IMR-90 (cell line): ENCODE results near the gene PTPRG. TPM values are rescaled to one million over a fixed set of nuclear protein-coding genes. Genes with fewer than 3 reads are reported as not detected.

Source experiments
- ATAC-seq: fragments of 200-7000 bp; cut with Tn5 transposase; 2 replicates; pipeline ENCODE4 v1.9.1; 2020; ENCODE audit warnings: low read depth, mild to moderate bottlenecking, moderate library complexity
- BruUV-seq: library from RNA; stranded (reverse); fragments of 400-500 nt; replicated peaks from 2 replicates; lab custom pipeline; 2021; lab: Mats Ljungman, UMichigan
- CTCF ChIA-PET: fragments of 300-600 bp; formaldehyde crosslinking; extraction: SDS; loops from one replicate; lab custom pipeline; 2021; ENCODE audit warnings: antibody characterized with exemption; lab: Yijun Ruan, JAX
- POLR2A ChIA-PET: fragments of 300-600 bp; sonication (Branson Sonifier 250); formaldehyde crosslinking; loops from one replicate; lab custom pipeline; 2022; ENCODE audit warnings: antibody characterized with exemption; ENCODE audit not compliant: unreplicated experiment; lab: Charles Lee
- DNase-seq: peaks from one replicate; pipeline ENCODE4 v3.0.0; 2013
- H2AFZ ChIP-seq: replicated peaks from 2 replicates; pipeline ENCODE3; 2013; ENCODE audit warnings: low read length, mild to moderate bottlenecking; ENCODE audit not compliant: poor library complexity
- H2AK5ac ChIP-seq: 2 replicates; pipeline ENCODE4 v1.6.1; 2013; ENCODE audit warnings: low read depth, low read length, inconsistent platforms
- H2AK9ac ChIP-seq: replicated peaks from 2 replicates; pipeline ENCODE3; 2013; ENCODE audit warnings: mild to moderate bottlenecking, low read depth, low read length, moderate library complexity; ENCODE audit not compliant: poor library complexity
- H2BK120ac ChIP-seq: 2 replicates; pipeline ENCODE4 v1.6.1; 2013; ENCODE audit warnings: low read depth, low read length, inconsistent platforms
- H2BK15ac ChIP-seq: 3 replicates; pipeline ENCODE4 v1.6.1; 2013; ENCODE audit warnings: low read depth, low read length, inconsistent platforms
- H2BK20ac ChIP-seq: 2 replicates; pipeline ENCODE4 v1.6.1; 2013; ENCODE audit warnings: low read depth, mild to moderate bottlenecking, inconsistent platforms, low read length, moderate library complexity
- H2BK5ac ChIP-seq: 2 replicates; pipeline ENCODE4 v1.6.1; 2013; ENCODE audit warnings: mild to moderate bottlenecking, low read depth, low read length, inconsistent platforms; ENCODE audit not compliant: poor library complexity, severe bottlenecking
- H3K14ac ChIP-seq: replicated peaks from 2 replicates; pipeline ENCODE4 v1.6.1; 2013; ENCODE audit warnings: low read depth, low read length, inconsistent platforms
- H3K18ac ChIP-seq: 2 replicates; pipeline ENCODE4 v1.6.1; 2013; ENCODE audit warnings: low read depth, low read length, control low read depth
- H3K23ac ChIP-seq: 2 replicates; pipeline ENCODE4 v1.6.1; 2013; ENCODE audit warnings: low read depth, low read length, inconsistent platforms
- H3K27ac ChIP-seq: 2 replicates; pipeline ENCODE4 v1.5.1; 2013; ENCODE audit warnings: mild to moderate bottlenecking, control low read depth, low read length; ENCODE audit not compliant: insufficient read depth
- H3K27me3 ChIP-seq: 2 replicates; pipeline ENCODE4 v1.6.1; 2013; ENCODE audit warnings: low read length; ENCODE audit not compliant: control insufficient read depth, insufficient read depth
- H3K36me3 ChIP-seq: 2 replicates; pipeline ENCODE4 v1.6.1; 2013; ENCODE audit warnings: low read length, mixed read lengths; ENCODE audit not compliant: control insufficient read depth, insufficient read depth
- H3K4ac ChIP-seq: 2 replicates; pipeline ENCODE4 v1.6.1; 2013; ENCODE audit warnings: low read depth, low read length, inconsistent platforms
- H3K4me1 ChIP-seq: 2 replicates; pipeline ENCODE4 v1.6.1; 2013; ENCODE audit warnings: low read length, mixed read lengths; ENCODE audit not compliant: control insufficient read depth, insufficient read depth
- H3K4me2 ChIP-seq: 2 replicates; pipeline ENCODE4 v1.6.1; 2013; ENCODE audit warnings: low read depth, mild to moderate bottlenecking, control low read depth, low read length, moderate library complexity
- H3K4me3 ChIP-seq: 2 replicates; pipeline ENCODE4 v1.5.1; 2013; ENCODE audit warnings: low read depth, mild to moderate bottlenecking, control low read depth, low read length, moderate library complexity; ENCODE audit not compliant: insufficient read depth
- H3K56ac ChIP-seq: 2 replicates; pipeline ENCODE4 v1.6.1; 2013; ENCODE audit warnings: low read length, inconsistent platforms; ENCODE audit not compliant: insufficient read depth; ENCODE audit errors: extremely low read depth
- H3K79me1 ChIP-seq, 2 experiments: 2 replicates each; pipeline ENCODE4 v1.6.1; 2013; ENCODE audit warnings: low read length in 2 of 2, inconsistent platforms in 1 of 2, low read depth in 1 of 2
- H3K9ac ChIP-seq: 2 replicates; pipeline ENCODE4 v1.6.1; 2013; ENCODE audit warnings: low read depth, low read length, control low read depth
- H3K9me1 ChIP-seq: 2 replicates; pipeline ENCODE4 v1.6.1; 2013; ENCODE audit warnings: low read length, inconsistent platforms; ENCODE audit not compliant: insufficient read depth
- H3K9me3 ChIP-seq: 2 replicates; pipeline ENCODE4 v1.6.1; 2013; ENCODE audit warnings: low read length; ENCODE audit not compliant: control insufficient read depth, insufficient read depth
- H4K20me1 ChIP-seq: 2 replicates; pipeline ENCODE4 v1.6.1; 2013; ENCODE audit warnings: low read length, inconsistent platforms; ENCODE audit not compliant: insufficient read depth
- H4K5ac ChIP-seq: 2 replicates; pipeline ENCODE4 v1.6.1; 2013; ENCODE audit warnings: mild to moderate bottlenecking, low read depth, low read length, control low read depth
- H4K8ac ChIP-seq, 2 experiments: 2 replicates each; pipeline ENCODE4 v1.6.1; 2013; ENCODE audit warnings: low read depth in 2 of 2, low read length in 2 of 2, control low read depth in 1 of 2, inconsistent platforms in 1 of 2
- H4K91ac ChIP-seq: 2 replicates; pipeline ENCODE4 v1.6.1; 2013; ENCODE audit warnings: low read depth, low read length, inconsistent platforms; ENCODE audit not compliant: insufficient read depth
- FOS ChIP-seq: fragments of 150-350 bp; IDR thresholded peaks from 2 replicates; pipeline ENCODE4 v1.6.1; 2016; ENCODE audit warnings: low read depth, low read length
- MAZ ChIP-seq: IDR thresholded peaks from 2 replicates; pipeline ENCODE4 v1.6.1; 2012; ENCODE audit warnings: low read depth, mild to moderate bottlenecking, low read length, improper control_type of control experiment, moderate library complexity, borderline replicate concordance
- RAD21 ChIP-seq: IDR thresholded peaks from 2 replicates; pipeline ENCODE4 v1.6.1; 2012; ENCODE audit warnings: low read length, improper control_type of control experiment
- RFX5 ChIP-seq: IDR thresholded peaks from 2 replicates; pipeline ENCODE4 v1.8.0; 2012; ENCODE audit warnings: low read depth, mild to moderate bottlenecking, low read length, moderate library complexity
- SMC3 ChIP-seq: fragments of 150-350 bp; IDR thresholded peaks from 2 replicates; pipeline ENCODE4 v1.6.1; 2016; ENCODE audit warnings: low read depth, mild to moderate bottlenecking, antibody characterized with exemption, low read length, moderate library complexity
- dilution Hi-C: fragments of 300-500 bp; cut with HindIII; formaldehyde crosslinking; loops from one replicate; pipeline ENCODE4 v1.14.3; 2018; ENCODE audit warnings: low sequenced_read_pairs; ENCODE audit not compliant: unreplicated experiment
- in situ Hi-C: fragments of 300-500 bp; cut with MboI; formaldehyde crosslinking; loops from 3 replicates; pipeline ENCODE4 v1.14.3; 2019; ENCODE audit warnings: low sequenced_read_pairs, inconsistent platforms, mixed read lengths
- intact Hi-C: fragments of 100-400 bp; cut with micrococcal nuclease; formaldehyde crosslinking; loops from 2 replicates; pipeline ENCODE4 v1.10.0; 2022
- polyA plus RNA-seq, 3 experiments: library from polyadenylated mRNA; depleted of rRNA; stranded (reverse); fragments of >200 nt; gene quantifications; 2 replicates each; pipeline ENCODE4 v1.2.3, GENCODE V29; 2012; ENCODE audit warnings: low replicate concordance in 1 of 3
- total RNA-seq: library from RNA; depleted of rRNA; stranded (reverse); fragments of >200 nt; gene quantifications from 2 replicates; pipeline ENCODE4 v1.2.3, GENCODE V29; 2012
- TF ChIP-seq, protein P1 (sequence below): conservative IDR thresholded peaks from 2 replicates; pipeline ENCODE4 v1.5.1; 2012; ENCODE audit warnings: mild to moderate bottlenecking, low read depth, low read length, improper control_type of control experiment
- TF ChIP-seq, protein P2 (sequence below): fragments of 150-350 bp; IDR thresholded peaks from 2 replicates; pipeline ENCODE4 v1.6.1; 2016; ENCODE audit warnings: low read depth, mild to moderate bottlenecking, low read length, moderate library complexity, borderline replicate concordance

Gene PTPRG
- total and polyA plus RNA-seq, 2 of the 4 experiments (the other 2 are of a cell fraction), result 7.7 to 31.0 TPM

DNA sequence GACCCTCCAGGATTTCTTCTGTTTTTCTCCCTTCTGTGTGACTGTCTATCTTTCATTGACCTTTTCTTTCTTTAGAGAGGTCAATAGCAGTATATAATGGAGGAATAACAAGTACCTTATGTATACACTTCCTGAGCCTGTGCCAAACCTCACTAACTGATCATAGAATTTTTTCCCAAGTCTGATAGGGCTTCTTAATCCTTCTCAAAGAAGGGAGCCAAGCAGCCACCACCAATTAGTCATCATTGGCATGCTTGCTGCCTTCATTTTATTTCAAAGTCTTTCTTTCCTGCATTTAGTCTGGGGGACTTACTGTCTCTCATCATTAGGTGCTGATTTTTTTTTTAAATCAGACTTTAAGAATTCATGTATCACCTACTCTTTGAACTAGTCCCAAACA is 485.0 kb downstream of the PTPRG start:
- H3K9me1 ChIP-seq, result no peaks in the 10 kb centered on the region
- H2BK5ac ChIP-seq, result no peak overlapping the region
- H3K27ac ChIP-seq, result no peak overlapping the region
- CTCF ChIA-PET, result no interaction called here
- H4K91ac ChIP-seq, result no peak overlapping the region
- no peak overlapping the region for H4K8ac ChIP-seq
- DNase-seq, result peak; percentile 37
- no peak overlapping the region for H3K4me3 ChIP-seq
- H3K9me3 ChIP-seq, result no peaks in the 10 kb centered on the region
- in situ Hi-C loops, result no loop called here
- peaks cover 3 to 11% of the 10 kb centered on the region in 2 experiments; a peak in 2 of 4 replicates for H3K79me1 ChIP-seq
- no peak overlapping the region for H4K5ac ChIP-seq
- no peak overlapping the region for H3K4me2 ChIP-seq
- H4K20me1 ChIP-seq, result no peaks in the 10 kb centered on the region
- dilution Hi-C loops, result no loop called here
- no peak overlapping the region for H3K23ac ChIP-seq
- no peak overlapping the region for H2BK20ac ChIP-seq
- H3K18ac ChIP-seq, result no peak overlapping the region
- POLR2A ChIA-PET, result no interaction called here
- TF ChIP-seq FOS (no peak), SMC3 (no peak), RFX5 (no peak), MAZ (no peak), RAD21 (no peak)
- TF ChIP-seq, protein P1, sequence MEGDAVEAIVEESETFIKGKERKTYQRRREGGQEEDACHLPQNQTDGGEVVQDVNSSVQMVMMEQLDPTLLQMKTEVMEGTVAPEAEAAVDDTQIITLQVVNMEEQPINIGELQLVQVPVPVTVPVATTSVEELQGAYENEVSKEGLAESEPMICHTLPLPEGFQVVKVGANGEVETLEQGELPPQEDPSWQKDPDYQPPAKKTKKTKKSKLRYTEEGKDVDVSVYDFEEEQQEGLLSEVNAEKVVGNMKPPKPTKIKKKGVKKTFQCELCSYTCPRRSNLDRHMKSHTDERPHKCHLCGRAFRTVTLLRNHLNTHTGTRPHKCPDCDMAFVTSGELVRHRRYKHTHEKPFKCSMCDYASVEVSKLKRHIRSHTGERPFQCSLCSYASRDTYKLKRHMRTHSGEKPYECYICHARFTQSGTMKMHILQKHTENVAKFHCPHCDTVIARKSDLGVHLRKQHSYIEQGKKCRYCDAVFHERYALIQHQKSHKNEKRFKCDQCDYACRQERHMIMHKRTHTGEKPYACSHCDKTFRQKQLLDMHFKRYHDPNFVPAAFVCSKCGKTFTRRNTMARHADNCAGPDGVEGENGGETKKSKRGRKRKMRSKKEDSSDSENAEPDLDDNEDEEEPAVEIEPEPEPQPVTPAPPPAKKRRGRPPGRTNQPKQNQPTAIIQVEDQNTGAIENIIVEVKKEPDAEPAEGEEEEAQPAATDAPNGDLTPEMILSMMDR, result no peak
- TF ChIP-seq, protein P2, sequence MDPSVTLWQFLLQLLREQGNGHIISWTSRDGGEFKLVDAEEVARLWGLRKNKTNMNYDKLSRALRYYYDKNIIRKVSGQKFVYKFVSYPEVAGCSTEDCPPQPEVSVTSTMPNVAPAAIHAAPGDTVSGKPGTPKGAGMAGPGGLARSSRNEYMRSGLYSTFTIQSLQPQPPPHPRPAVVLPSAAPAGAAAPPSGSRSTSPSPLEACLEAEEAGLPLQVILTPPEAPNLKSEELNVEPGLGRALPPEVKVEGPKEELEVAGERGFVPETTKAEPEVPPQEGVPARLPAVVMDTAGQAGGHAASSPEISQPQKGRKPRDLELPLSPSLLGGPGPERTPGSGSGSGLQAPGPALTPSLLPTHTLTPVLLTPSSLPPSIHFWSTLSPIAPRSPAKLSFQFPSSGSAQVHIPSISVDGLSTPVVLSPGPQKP, result no peak
- no peaks in the 10 kb centered on the region for H3K27me3 ChIP-seq
- BruUV-seq, result no TSS peak
- H2BK15ac ChIP-seq, result no peak overlapping the region
- no peak overlapping the region for H3K14ac ChIP-seq
- H2AK9ac ChIP-seq, result no peak overlapping the region
- H2AK5ac ChIP-seq, result no peak overlapping the region
- no peak overlapping the region for H2AFZ ChIP-seq
- H3K4me1 ChIP-seq, result no peaks in the 10 kb centered on the region
- no peak overlapping the region for H3K4ac ChIP-seq
- H3K9ac ChIP-seq, result no peak overlapping the region
- H3K56ac ChIP-seq, result no peak overlapping the region
- no peak for ATAC-seq
- H3K36me3 ChIP-seq, result no peaks in the 10 kb centered on the region
- no peak overlapping the region for H2BK120ac ChIP-seq
- intact Hi-C loops, result no loop called here
